Measurements from ENCODE around the gene GDPD4. TPM values are rescaled to one million over a fixed set of nuclear protein-coding genes. Genes with fewer than 3 reads are reported as not detected.

Gene GDPD4
- total RNA-seq, 1 experiment from 2014 or later = not detected

GRCh38 chr11:77316733-77317342, 15.4 kb upstream of the GDPD4 start:
- ChIA-PET POLR2A (ENCODE audit: unreplicated experiment) (no interaction called here), CTCF (no interaction called here)
- intact Hi-C loops (cut with micrococcal nuclease) = loop anchor here (10.0 kb wide), 1 partner anchor 72 kb away; no protein-coding TSS in a partner anchor
- H3K36me3 ChIP-seq (ENCODE audit: low read depth, low read length) = no peaks in the 10 kb centered on the region
- no peaks in the 10 kb centered on the region for H3K79me2 ChIP-seq (ENCODE audit: low read length)
- DNase-seq = no peak
- BruUV-seq (replicated peaks) = no TSS peak
- H3K4me1 ChIP-seq (ENCODE audit: insufficient read depth, low read length) = peaks cover 4% of the 10 kb centered on the region; the same call in 1 of the 2 replicates
- H3F3A ChIP-seq (ENCODE audit: low read length, unreplicated experiment) = no peaks in the 10 kb centered on the region
- H3K27ac ChIP-seq (ENCODE audit: low read length) = no peak overlapping the region
- H3K9me2 ChIP-seq (replicated peaks; ENCODE audit: low read length) = no peaks in the 10 kb centered on the region
- H3K9ac ChIP-seq (ENCODE audit: low read length) = no peak overlapping the region
- H3K27me3 ChIP-seq (ENCODE audit: low read length) = no peaks in the 10 kb centered on the region
- no peaks in the 10 kb centered on the region for H3K9me3 ChIP-seq (ENCODE audit: low read length)
- ATAC-seq = no peak
- no peak overlapping the region for H2AFZ ChIP-seq (ENCODE audit: low read length)
- no peak overlapping the region for H3K4me2 ChIP-seq (ENCODE audit: low read length)
- TF ChIP-seq EZH2phosphoT487 (IDR thresholded peaks at IDR 0.05; ENCODE audit: borderline replicate concordance, low read length) (no peak), EZH2 (IDR thresholded peaks at IDR 0.05; ENCODE audit: low read length, unreplicated experiment) (no peak)
- TF ChIP-seq, protein P1, sequence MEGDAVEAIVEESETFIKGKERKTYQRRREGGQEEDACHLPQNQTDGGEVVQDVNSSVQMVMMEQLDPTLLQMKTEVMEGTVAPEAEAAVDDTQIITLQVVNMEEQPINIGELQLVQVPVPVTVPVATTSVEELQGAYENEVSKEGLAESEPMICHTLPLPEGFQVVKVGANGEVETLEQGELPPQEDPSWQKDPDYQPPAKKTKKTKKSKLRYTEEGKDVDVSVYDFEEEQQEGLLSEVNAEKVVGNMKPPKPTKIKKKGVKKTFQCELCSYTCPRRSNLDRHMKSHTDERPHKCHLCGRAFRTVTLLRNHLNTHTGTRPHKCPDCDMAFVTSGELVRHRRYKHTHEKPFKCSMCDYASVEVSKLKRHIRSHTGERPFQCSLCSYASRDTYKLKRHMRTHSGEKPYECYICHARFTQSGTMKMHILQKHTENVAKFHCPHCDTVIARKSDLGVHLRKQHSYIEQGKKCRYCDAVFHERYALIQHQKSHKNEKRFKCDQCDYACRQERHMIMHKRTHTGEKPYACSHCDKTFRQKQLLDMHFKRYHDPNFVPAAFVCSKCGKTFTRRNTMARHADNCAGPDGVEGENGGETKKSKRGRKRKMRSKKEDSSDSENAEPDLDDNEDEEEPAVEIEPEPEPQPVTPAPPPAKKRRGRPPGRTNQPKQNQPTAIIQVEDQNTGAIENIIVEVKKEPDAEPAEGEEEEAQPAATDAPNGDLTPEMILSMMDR (conservative IDR thresholded peaks at IDR 0.05; ENCODE audit: low read depth, low read length) = no peak
- no peaks in the 10 kb centered on the region for H4K20me1 ChIP-seq (ENCODE audit: low read length)
- H3K4me3 ChIP-seq (ENCODE audit: low read length) = no peak overlapping the region

- H2AFZ ChIP-seq (ENCODE audit: low read length) = no peak overlapping the region
- no peak for DNase-seq
- no peak for ATAC-seq
- ChIA-PET CTCF (no interaction called here), POLR2A (ENCODE audit: unreplicated experiment) (no interaction called here)
- intact Hi-C loops (cut with micrococcal nuclease) = loop anchor here (5.0 to 10.0 kb wide), 2 partner anchors 60 to 67 kb away; no protein-coding TSS in a partner anchor
- no peaks in the 10 kb centered on the region for H3K79me2 ChIP-seq (ENCODE audit: low read length)
- H3F3A ChIP-seq (ENCODE audit: low read length, unreplicated experiment) = no peaks in the 10 kb centered on the region
- no peaks in the 10 kb centered on the region for H4K20me1 ChIP-seq (ENCODE audit: low read length)
- no peaks in the 10 kb centered on the region for H3K9me2 ChIP-seq (replicated peaks; ENCODE audit: low read length)
- no peaks in the 10 kb centered on the region for H3K9me3 ChIP-seq (ENCODE audit: low read length)
- H3K4me3 ChIP-seq (ENCODE audit: low read length) = no peak overlapping the region
- H3K36me3 ChIP-seq (ENCODE audit: low read depth, low read length) = no peaks in the 10 kb centered on the region
- H3K27ac ChIP-seq (ENCODE audit: low read length) = no peak overlapping the region
- no peak overlapping the region for H3K4me2 ChIP-seq (ENCODE audit: low read length)
- H3K9ac ChIP-seq (ENCODE audit: low read length) = no peak overlapping the region
- TF ChIP-seq EZH2 (IDR thresholded peaks at IDR 0.05; ENCODE audit: low read length, unreplicated experiment) (no peak), EZH2phosphoT487 (IDR thresholded peaks at IDR 0.05; ENCODE audit: borderline replicate concordance, low read length) (no peak)
- TF ChIP-seq, protein P1 (conservative IDR thresholded peaks at IDR 0.05; ENCODE audit: low read depth, low read length) = no peak
- H3K27me3 ChIP-seq (ENCODE audit: low read length) = no peaks in the 10 kb centered on the region
- no TSS peak for BruUV-seq (replicated peaks)
- peaks cover 4% of the 10 kb centered on the region; the same call in 1 of the 2 replicates for H3K4me1 ChIP-seq (ENCODE audit: insufficient read depth, low read length)
These were observed 10.6 kb upstream of the GDPD4 start for GRCh38 chr11:77312107-77312506.

DNA sequence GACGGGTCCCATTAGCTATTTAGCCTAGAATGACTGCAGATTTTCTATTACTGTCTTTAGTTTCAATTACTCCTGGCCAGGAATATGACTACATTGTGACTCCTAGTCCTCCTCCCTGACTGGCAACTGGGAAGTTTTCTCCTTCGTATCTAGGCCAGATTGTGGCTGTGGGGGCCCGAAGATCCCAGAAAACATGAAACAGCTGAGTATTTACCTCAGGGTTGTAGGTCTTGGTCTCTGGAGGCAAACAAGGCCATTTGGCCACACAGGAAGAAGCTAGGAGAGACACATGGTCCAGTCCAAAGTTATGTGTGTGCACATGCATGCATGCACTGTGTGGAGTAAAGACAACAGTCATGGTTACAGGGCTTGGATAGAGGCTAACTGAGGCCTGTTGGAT, 10.2 kb upstream of the GDPD4 start:
- H4K20me1 ChIP-seq (ENCODE audit: low read length) = no peaks in the 10 kb centered on the region
- H3K36me3 ChIP-seq (ENCODE audit: low read depth, low read length) = no peaks in the 10 kb centered on the region
- H3K27me3 ChIP-seq (ENCODE audit: low read length) = no peaks in the 10 kb centered on the region
- DNase-seq (no peak), ATAC-seq (no peak)
- no peak overlapping the region for H2AFZ ChIP-seq (ENCODE audit: low read length)
- no peaks in the 10 kb centered on the region for H3F3A ChIP-seq (ENCODE audit: low read length, unreplicated experiment)
- POLR2A ChIA-PET (ENCODE audit: unreplicated experiment) = no interaction called here
- H3K9ac ChIP-seq (ENCODE audit: low read length) = no peak overlapping the region
- intact Hi-C loops (cut with micrococcal nuclease) = loop anchor here (5.0 to 10.0 kb wide), 2 partner anchors 61 to 67 kb away; no protein-coding TSS in a partner anchor
- no peak overlapping the region for H3K4me2 ChIP-seq (ENCODE audit: low read length)
- no peak for TF ChIP-seq EZH2 (IDR thresholded peaks at IDR 0.05; ENCODE audit: low read length, unreplicated experiment)
- TF ChIP-seq, protein P1 (conservative IDR thresholded peaks at IDR 0.05; ENCODE audit: low read depth, low read length) = no peak
- no peak overlapping the region for H3K27ac ChIP-seq (ENCODE audit: low read length)
- no peak overlapping the region for H3K4me3 ChIP-seq (ENCODE audit: low read length)
- H3K4me1 ChIP-seq (ENCODE audit: insufficient read depth, low read length) = peaks cover 4% of the 10 kb centered on the region; the same call in 1 of the 2 replicates
- no TSS peak for BruUV-seq (replicated peaks)
- no peaks in the 10 kb centered on the region for H3K79me2 ChIP-seq (ENCODE audit: low read length)
- CTCF ChIA-PET = no interaction called here
- no peaks in the 10 kb centered on the region for H3K9me3 ChIP-seq (ENCODE audit: low read length)
- H3K9me2 ChIP-seq (replicated peaks; ENCODE audit: low read length) = no peaks in the 10 kb centered on the region

All from PC-3 (cell line).